A673 (cell line): ENCODE measurements around the gene CMIP. TPM values are rescaled to one million over a fixed set of nuclear protein-coding genes. Genes with fewer than 3 reads are reported as not detected.

Experiments used
- BruUV-seq: library from RNA; stranded (reverse); fragments of 400-500 nt; replicated peaks from 2 replicates; lab custom pipeline; 2021; lab: Mats Ljungman, UMichigan
- CTCF ChIA-PET: fragments of 300-600 bp; sonication (Branson Sonifier 250); formaldehyde crosslinking; loops from one replicate; lab custom pipeline; 2022; ENCODE audit warnings: antibody characterized with exemption; lab: Charles Lee
- POLR2A ChIA-PET: fragments of 300-600 bp; sonication (Branson Sonifier 250); formaldehyde crosslinking; loops from one replicate; lab custom pipeline; 2022; ENCODE audit warnings: antibody characterized with exemption; ENCODE audit not compliant: low non-redundant PET; lab: Charles Lee
- DNase-seq: peaks from one replicate; pipeline ENCODE4 v3.0.0-alpha.2; 2015; ENCODE audit warnings: low spot score
- H3K27ac ChIP-seq: fragments of 200-600 bp; sonication (generic); 2 replicates; pipeline ENCODE4 v1.5.1; 2016; ENCODE audit warnings: mixed run types, low read depth, mild to moderate bottlenecking, mixed read lengths, antibody characterized with exemption, low read length; ENCODE audit not compliant: poor library complexity, severe bottlenecking
- H3K27me3 ChIP-seq: fragments of 200-600 bp; sonication (generic); replicated peaks from 2 replicates; pipeline ENCODE4 v1.6.1; 2017; ENCODE audit warnings: mixed run types, low read depth, mild to moderate bottlenecking, mixed read lengths, antibody characterized with exemption, low read length; ENCODE audit not compliant: insufficient read depth, poor library complexity
- H3K36me3 ChIP-seq: fragments of 200-600 bp; sonication (generic); 2 replicates; pipeline ENCODE4 v1.6.1; 2016; ENCODE audit warnings: mixed run types, mild to moderate bottlenecking, mixed read lengths, antibody characterized with exemption, low read length; ENCODE audit not compliant: insufficient read depth, poor library complexity, severe bottlenecking
- H3K4me1 ChIP-seq: fragments of 200-600 bp; sonication (generic); 2 replicates; pipeline ENCODE4 v1.6.1; 2017; ENCODE audit warnings: mixed run types, mild to moderate bottlenecking, mixed read lengths, antibody characterized with exemption, low read length; ENCODE audit not compliant: insufficient read depth, poor library complexity, severe bottlenecking
- H3K4me3 ChIP-seq: fragments of 200-600 bp; sonication (generic); 2 replicates; pipeline ENCODE4 v1.5.1; 2016; ENCODE audit warnings: low read depth, mixed run types, mild to moderate bottlenecking, mixed read lengths, low read length; ENCODE audit not compliant: poor library complexity, severe bottlenecking
- H3K9me3 ChIP-seq: fragments of 200-600 bp; sonication (generic); 2 replicates; pipeline ENCODE4 v1.6.1; 2016; ENCODE audit warnings: mixed run types, low read depth, mild to moderate bottlenecking, mixed read lengths, antibody characterized with exemption, low read length; ENCODE audit not compliant: poor library complexity, severe bottlenecking
- CTCF ChIP-seq: fragments of 300-800, 200-600 bp; sonication (generic); conservative IDR thresholded peaks from 2 replicates; pipeline ENCODE4 v1.5.1; 2017; ENCODE audit warnings: low read depth, mild to moderate bottlenecking, antibody characterized with exemption, low read length, moderate library complexity, mixed read lengths
- EZH2 ChIP-seq: fragments of 200-600 bp; sonication (generic); IDR thresholded peaks from 2 replicates; pipeline ENCODE4 v1.6.1; 2017; ENCODE audit warnings: borderline replicate concordance, low read depth, mild to moderate bottlenecking, mixed read lengths, antibody characterized with exemption, low read length; ENCODE audit not compliant: poor library complexity, severe bottlenecking
- intact Hi-C: fragments of 100-400 bp; cut with micrococcal nuclease; formaldehyde crosslinking; loops from one replicate; pipeline ENCODE4 v1.10.0; 2022; ENCODE audit not compliant: unreplicated experiment
- total RNA-seq: library from RNA; stranded (reverse); gene quantifications from 2 replicates; pipeline ENCODE4 v1.2.3, GENCODE V29; 2021

Gene CMIP
- total RNA-seq, 1 experiment from 2014 or later = 25.5 TPM

GRCh38 chr16:81657781-81658180 lies 213.2 kb downstream of the CMIP start:
- BruUV-seq = no TSS peak
- H3K4me3 ChIP-seq = no peak overlapping the region
- intact Hi-C loops = no loop called here
- CTCF ChIA-PET = no interaction called here
- H3K27me3 ChIP-seq = no peaks in the 10 kb centered on the region
- no peak for DNase-seq
- TF ChIP-seq CTCF (no peak), EZH2 (no peak)
- H3K36me3 ChIP-seq = no peaks in the 10 kb centered on the region
- H3K4me1 ChIP-seq = no peaks in the 10 kb centered on the region
- no peaks in the 10 kb centered on the region for H3K9me3 ChIP-seq
- no peak overlapping the region for H3K27ac ChIP-seq
- POLR2A ChIA-PET = no interaction called here

DNA sequence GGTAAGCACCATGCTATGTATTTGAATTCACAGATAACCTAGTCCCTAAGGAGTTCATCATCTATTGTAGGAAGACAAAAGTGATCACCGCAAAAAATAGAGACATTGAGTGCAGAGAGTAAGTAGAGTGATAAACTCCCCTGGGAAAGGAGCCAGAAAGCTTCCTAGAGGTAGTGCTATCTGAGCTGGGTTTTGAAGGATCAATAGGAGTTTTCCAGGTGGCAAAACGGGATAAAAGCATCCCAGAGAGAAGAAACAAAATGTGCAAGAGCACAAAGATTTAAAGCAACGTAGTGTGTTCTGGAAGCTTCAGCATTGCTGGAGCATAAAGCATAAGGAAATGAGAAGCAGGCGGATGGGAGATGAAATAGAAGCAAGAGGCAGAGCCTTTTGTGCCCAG lies 213.8 kb downstream of the CMIP start:
- no peaks in the 10 kb centered on the region for H3K4me1 ChIP-seq
- POLR2A ChIA-PET = no interaction called here
- intact Hi-C loops = no loop called here

DNA sequence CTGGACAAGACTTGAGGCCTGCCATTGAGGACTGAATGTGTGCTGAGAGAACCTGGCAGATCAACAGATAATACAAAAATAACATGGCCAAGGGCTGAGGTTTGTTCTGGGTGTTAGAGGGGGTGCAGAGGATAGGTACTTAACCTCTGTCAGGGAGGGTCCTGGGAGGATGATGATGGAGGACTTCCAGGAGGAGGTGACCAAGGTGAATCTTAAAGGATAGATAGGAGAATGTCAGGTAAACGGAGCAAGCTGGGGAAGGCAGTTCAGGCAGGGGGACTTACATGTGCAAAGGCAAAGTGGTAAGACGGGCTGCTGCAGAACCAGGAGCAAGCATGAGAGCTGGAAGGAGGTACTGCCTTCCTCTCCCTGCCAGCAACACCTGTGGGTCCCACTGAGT lies 214.6 kb downstream of the CMIP start:
- Histone ChIP-seq H3K4me3 (no peak overlapping the region), H3K27ac (no peak overlapping the region), H3K9me3 (no peaks in the 10 kb centered on the region), H3K27me3 (no peaks in the 10 kb centered on the region), H3K4me1 (no peaks in the 10 kb centered on the region), H3K36me3 (no peaks in the 10 kb centered on the region)
- ChIA-PET POLR2A (no interaction called here), CTCF (no interaction called here)
- no peak for DNase-seq
- intact Hi-C loops = no loop called here
- BruUV-seq = no TSS peak
- no peak for TF ChIP-seq CTCF
- no peak for TF ChIP-seq EZH2

More for the DNA sequence above, 213.8 kb downstream of the CMIP start:
- Histone ChIP-seq H3K27ac (no peak overlapping the region), H3K27me3 (no peaks in the 10 kb centered on the region), H3K36me3 (no peaks in the 10 kb centered on the region), H3K4me3 (no peak overlapping the region), H3K9me3 (no peaks in the 10 kb centered on the region)
- BruUV-seq = no TSS peak
- TF ChIP-seq EZH2 = no peak
- TF ChIP-seq CTCF = no peak
- CTCF ChIA-PET = no interaction called here
- DNase-seq = no peak
